Left cardiac atrium (tissue), 4 donors: ENCODE data around the gene PANX2. TPM values are rescaled to one million over a fixed set of nuclear protein-coding genes. Genes with fewer than 3 reads are reported as not detected.

Experiments
- ATAC-seq, 2 donors: fragments of 200-7000 bp; cut with Tn5 transposase; one replicate each; pipeline ENCODE4 v1.9.1; 2020; ENCODE audit warnings: mild to moderate bottlenecking in 2 of 2, moderate library complexity in 2 of 2
- DNase-seq: peaks from one replicate; pipeline ENCODE4 v3.0.0-alpha.2; 2020
- intact Hi-C, 2 donors: fragments of 100-400 bp; cut with DNase I; formaldehyde crosslinking; loops; one replicate each; pipeline versions ENCODE4 v1.14.1 to v1.15.1; 2022 to 2023
- total RNA-seq, 2 donors: library from RNA; stranded (reverse); fragmentation: NEBNext Ultra II Directional; extraction: Animal tissue kit (Norgen Biotek cat#: 25700); gene quantifications; one replicate each; pipeline ENCODE4 v1.2.1, GENCODE V29; 2021
- donor health status: DM: no; HTN: yes; CAD: no.
- donor health status: DM: no; HTN: yes; CAD: no; lungs with severe emphysema.
- donor health status: DM: yes; HTN: yes; CAD: no.
- donor health status: Dilated cardiomyopathy.

The PANX2 gene
- total RNA-seq, 2 donors from 2014 or later = 0.89 to 1.1 TPM

- no peak for ATAC-seq
- peak; percentile 20 for DNase-seq
- intact Hi-C loops = no loop called here
Observed at GRCh38 chr22:50178871-50179869, 8.6 kb downstream of the PANX2 start.

DNA sequence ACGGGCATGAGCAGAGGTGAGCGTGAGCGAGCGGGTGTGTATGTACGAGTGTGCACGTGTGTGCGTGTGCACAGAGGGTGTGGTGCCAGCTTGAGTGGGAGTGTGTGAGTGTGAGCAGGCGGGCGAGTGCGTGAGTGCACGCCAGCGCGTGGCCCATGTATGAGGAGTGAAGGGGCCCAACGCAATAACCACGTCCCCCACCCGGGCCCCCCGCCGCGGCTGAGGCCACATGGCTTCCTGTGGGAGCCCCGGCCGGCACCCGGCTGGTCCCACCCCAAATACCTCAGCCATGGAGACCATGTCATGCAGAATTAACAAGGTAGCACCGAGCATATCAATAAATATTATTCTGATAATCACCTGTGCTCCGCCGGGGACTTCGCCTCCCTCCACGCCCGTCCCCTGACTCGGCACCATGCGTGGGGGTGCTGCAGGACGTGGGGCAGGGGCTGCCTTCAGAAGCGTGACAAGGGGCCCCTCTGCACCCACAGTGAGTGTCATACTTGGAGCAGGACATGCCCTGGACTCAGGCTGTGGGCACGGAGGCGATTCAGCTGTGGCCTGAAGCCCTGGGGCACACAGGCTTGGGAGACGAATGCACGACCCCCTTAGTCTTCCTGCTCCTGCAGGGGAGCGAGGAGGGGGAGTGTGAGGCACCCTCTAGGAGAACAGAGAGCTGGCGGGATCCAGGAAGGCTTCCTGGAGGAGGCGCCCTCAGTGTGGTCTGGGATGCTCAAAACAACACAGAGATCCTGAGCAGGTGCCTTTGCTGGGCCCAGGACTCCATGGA lies 9.6 kb downstream of the PANX2 start:
- intact Hi-C loops = no loop called here
- ATAC-seq (no peak), DNase-seq (no peak)

- ATAC-seq = no peak
- intact Hi-C loops = no loop called here
- DNase-seq = peak; percentile 19
Observed at GRCh38 chr22:50180727-50181521, 10.4 kb downstream of the PANX2 start.

DNA sequence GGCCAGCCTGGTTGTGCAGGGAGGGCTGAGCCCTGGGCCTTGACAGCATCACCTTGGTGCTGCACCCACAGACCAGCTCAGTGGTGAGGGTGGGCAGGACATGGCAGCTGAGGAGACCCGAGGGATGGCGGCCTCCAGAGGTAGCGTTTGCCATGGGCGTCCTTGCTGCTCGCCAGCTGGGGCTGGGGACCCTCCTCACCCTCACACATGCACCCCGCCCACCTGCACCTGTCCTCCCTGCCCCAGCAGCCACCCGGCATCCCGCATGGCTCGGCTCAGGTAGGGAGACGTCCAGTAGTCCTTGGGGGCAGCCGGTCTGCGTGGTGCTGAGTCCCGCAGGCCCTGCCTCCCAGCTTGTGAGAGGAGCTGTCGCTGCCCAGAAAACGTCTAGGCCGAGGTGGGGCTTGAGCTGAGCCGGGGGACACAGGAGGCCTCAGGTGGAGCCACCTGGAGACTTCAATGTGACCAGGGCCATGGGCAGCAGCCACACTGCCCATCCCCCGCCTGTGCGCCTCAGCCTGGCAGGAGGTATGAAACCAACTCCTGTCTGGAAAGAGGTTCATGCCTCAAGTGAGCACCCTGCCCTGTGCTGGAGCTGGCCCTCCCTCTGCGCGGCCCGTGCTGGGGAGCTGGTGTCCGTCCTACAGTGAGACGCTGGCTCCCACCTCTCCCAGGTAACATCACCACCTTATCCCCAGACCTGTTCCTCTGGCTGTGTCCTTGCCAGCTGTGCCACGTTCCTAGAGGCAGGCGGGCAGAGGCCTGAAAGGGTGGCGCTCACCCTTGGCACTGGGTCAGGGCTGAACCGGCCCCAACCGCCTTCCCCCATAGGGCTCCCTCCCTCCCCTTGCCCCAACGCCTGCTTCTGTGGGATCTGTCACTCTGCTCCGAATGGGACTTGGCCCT lies 11.9 kb downstream of the PANX2 start:
- ATAC-seq (no peak), DNase-seq (no peak)
- intact Hi-C loops = no loop called here

DNA sequence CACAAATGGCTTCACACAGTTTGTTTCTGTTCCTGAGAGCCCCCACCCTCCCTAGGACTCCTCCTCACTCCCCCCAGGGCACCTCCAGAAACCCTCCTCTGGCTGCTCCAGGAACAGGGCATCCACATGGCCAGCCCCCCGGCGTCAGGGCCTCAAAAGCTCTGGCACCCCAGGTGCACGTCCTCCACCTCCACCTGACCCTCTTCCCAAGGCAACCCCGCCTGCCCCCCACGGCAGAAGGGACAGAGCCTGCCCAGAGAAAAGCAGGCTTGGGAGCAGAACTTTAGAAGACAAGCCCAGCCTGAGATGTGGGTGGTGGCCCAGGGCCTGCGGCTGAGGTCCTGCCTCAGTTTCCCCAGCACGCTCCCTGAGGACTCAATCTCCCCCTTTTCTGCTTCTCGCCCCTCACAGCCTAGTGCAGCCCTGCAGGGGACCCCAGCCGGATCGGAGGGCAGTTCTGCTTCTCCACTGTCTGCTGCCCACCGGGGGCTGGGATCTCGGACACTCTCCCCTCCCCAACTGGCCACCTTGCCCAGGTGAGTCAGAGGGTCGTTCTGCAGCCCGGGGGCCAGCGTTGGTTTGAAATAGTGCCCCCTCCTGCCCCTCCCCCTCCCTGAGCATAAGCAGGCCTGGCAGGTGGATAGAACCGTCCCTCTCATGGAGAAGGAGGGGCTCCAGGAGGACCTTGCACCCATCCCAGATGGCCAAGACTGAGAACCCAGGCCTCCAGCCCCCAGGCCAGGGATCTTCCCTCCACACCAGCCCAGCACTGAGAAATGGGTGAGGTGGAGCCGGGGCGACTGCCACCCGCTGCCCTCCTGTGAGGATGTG lies 12.8 kb downstream of the PANX2 start:
- DNase-seq = no peak
- intact Hi-C loops = no loop called here

GRCh38 chr22:50184004-50184901 lies 13.7 kb downstream of the PANX2 start:
- ATAC-seq (peak; percentile 40 to 44), DNase-seq (peak; percentile 88)
- intact Hi-C loops = no loop called here

More for the DNA sequence above, 12.8 kb downstream of the PANX2 start:
- ATAC-seq = no peak

DNA sequence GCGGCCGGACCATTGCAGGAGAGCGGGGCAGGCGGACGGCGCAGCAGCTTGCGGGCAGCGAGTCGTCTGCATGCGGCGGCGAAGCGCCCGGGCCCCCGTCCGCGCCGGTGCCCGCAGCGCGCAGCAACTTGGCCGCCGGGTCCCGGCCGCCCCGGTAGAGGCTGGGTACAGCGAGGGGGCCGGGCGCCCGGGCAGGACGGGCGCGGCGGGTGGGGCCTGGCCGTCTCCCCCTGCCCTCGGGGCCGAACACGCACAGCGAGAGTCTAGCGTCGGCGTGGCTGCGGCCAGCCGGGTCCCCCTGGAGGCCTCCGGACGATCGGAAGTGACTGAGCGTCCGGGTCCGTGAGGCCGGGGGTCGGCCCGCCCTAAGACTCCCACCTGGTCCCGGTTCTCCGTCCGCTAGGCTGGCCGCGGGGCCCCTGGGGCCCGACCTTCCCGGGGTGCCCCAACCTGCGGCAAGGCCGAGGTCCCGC lies 14.4 kb downstream of the PANX2 start:
- intact Hi-C loops = no loop called here
- peak; percentile 1 to 2 for ATAC-seq

DNA sequence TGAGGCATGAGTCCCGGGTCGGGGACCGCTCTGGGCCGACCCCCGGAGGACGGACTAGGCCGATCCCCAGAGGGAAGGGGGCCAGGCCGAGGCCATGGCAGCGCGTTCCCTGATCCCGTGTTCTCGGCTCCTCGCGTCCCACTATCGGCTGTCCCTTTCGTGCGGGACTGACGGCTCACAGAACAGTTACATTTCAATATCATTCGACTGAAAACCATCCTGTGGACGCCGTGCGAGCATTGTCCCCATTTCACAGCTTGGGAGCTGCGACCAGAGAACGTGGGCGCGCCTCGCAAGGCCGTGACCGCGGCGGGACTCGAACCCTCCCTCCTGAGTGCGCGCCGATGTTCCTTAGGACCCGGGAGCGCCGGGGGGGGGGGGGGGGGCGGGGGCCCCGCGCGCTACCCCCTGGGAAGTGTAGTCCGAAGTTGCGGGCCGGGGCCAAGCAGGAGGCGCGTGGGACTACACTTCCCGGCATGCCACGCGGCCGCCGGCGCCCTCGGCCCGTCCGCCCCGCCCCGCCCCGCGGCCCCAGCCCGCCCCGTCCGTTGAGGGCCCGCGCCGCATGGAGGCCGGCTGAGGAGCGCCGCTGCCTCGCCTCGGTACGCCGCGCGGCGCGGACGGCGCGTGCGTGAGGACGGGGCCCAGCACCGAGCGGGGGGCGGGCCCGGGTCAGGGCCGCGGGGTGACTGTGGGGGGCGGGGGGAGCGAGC lies 15.0 kb downstream of the PANX2 start, which contains the start of gene TRABD:
TRABD (plus strand) TSS at position 539 of the 713 bp plus-strand sequence. CDS start 7,148 bp downstream, outside the sequence.
- DNase-seq (peak; percentile 91), ATAC-seq (peak; percentile 79 to 81)
- intact Hi-C loops = no loop called here

More for the DNA sequence above, 14.4 kb downstream of the PANX2 start:
- peak; percentile 41 for DNase-seq

DNA sequence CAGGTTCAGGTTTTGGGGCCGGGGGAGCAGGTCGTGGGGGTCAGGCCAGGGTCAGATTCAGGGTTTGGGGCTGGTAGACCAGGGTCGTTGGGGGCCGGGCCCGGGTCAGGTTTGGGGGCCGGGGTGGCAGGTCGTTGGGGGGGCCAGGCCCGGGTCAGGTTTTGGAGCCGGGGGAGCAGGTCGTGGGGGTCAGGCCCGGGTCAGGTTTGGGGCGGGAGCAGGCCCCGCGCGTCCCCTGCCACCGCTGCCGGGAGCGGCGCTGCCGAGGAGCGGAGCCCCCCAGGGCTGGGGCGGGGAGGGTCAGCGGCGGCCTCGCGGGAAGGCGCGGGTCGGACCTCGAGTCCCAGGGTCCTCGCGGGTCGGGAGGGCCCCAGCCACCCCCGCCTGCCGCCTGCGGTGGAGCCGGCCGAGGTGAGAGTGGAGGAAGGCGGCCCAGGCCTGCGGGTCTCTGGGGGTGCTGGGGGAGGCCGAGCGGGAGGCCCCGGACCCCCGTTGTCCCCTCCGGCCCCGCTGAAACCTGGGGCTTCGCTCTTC lies 15.7 kb downstream of the PANX2 start:
- ATAC-seq (no peak), DNase-seq (peak; percentile 38)
- intact Hi-C loops = no loop called here

DNA sequence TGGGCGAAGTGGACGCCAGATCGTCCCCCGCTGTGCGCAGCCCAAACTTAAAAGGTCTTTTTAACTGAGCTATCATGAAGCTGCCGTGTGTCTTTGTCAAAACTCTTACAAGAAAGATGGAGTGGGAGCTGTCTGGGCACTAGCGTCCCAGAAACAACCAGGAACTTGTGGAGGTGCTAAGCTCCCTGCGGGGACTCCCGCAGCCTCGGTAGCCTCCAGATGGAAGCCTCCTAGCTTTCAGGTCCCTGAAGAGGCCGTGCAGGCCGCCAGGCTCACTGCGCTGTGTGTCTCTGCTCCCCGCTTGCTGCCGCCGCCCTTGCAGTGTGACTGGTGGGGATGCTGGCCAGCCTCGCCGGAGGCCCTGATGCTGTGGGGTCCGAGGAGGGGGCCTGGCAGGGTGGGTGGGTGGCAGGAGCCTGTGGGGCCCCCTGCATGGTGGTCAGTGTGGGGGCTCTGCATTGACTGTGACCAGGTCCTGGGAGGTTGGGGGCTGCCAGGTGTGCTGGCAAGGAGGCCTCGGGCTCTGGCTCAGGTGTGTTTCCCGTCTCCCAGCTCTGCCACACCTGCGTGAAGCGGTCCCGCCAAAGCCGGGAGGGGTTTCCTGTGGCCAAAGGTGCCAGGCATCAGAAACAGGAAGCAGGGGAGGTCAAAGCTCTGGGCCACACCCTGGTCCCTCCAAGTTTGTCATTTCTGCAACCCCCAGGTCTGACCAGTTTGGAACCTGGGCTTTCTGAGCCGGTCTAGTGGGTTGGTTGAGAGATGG lies 16.4 kb downstream of the PANX2 start:
- DNase-seq = peak; percentile 29
- intact Hi-C loops = no loop called here
- no peak for ATAC-seq

DNA sequence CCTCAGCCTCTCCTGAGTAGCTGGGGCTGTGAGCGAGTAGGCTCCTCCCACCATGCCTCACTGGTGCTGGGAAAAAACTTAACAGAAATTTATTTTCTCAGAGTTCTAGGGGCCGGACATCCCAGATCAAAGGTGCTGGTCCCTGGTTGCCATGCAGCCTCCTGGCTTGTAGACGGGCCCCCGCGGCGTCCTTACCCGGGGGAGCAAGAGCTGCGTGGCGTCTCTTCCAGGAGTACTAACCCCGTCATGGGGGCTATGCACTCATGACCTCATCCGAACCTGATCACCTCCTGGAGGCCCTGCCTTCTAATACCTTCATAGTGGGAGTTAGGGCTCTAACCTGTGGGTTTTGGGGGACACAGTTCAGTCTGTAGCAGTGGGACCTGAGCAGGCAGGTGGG lies 17.8 kb downstream of the PANX2 start:
- DNase-seq (no peak), ATAC-seq (no peak)
- intact Hi-C loops = no loop called here

- intact Hi-C loops = no loop called here
- DNase-seq = peak; percentile 56
- no peak for ATAC-seq
Observed at GRCh38 chr22:50189184-50189848, 18.8 kb downstream of the PANX2 start.

DNA sequence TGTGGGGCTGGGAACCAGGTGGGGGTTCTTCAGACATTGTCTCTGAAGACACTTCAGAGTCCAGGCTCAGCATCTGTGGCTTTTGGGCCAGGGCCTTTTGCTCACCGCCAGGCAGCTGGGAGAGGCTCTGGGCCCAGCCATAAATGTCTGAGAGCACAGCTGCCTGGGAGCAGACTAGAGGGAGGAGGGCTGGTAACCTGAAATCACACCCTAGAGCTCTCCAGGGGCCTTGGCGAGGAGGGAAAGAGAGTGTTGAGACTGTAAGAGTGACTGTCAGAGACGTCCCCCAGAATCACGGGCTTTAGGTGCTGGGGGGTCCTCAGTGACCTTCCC lies 19.3 kb downstream of the PANX2 start:
- ATAC-seq (peak; percentile 1 to 11), DNase-seq (no peak)
- intact Hi-C loops = no loop called here
